Transverse colon (tissue), 4 donors: ENCODE results near the gene PHACTR3.

ENCODE experiments used
- CTCF ChIP-seq, 5 experiments: fragments of 200-600 bp in 3 of 5; fragments of 450-650 bp in 2 of 5; sonication (generic) in 3 of 5; IDR thresholded peaks; 1 replicate in 2 of 5; 2 replicates in 3 of 5; pipeline ENCODE4 v1.5.1; 2016 to 2017; ENCODE audit warnings: antibody characterized with exemption in 5 of 5, inconsistent platforms in 3 of 5, mild to moderate bottlenecking in 2 of 5, moderate library complexity in 1 of 5
- POLR2A ChIP-seq: fragments of 450-650 bp; IDR thresholded peaks from one replicate; pipeline ENCODE4 v1.6.1; 2016; ENCODE audit warnings: antibody characterized with exemption, mild to moderate bottlenecking, moderate library complexity
- POLR2AphosphoS5 ChIP-seq, 3 donors: sonication (generic); formaldehyde crosslinking; IDR thresholded peaks; one replicate each; pipeline ENCODE4 v1.6.1; 2016; ENCODE audit warnings: antibody characterized with exemption in 3 of 3

DNA sequence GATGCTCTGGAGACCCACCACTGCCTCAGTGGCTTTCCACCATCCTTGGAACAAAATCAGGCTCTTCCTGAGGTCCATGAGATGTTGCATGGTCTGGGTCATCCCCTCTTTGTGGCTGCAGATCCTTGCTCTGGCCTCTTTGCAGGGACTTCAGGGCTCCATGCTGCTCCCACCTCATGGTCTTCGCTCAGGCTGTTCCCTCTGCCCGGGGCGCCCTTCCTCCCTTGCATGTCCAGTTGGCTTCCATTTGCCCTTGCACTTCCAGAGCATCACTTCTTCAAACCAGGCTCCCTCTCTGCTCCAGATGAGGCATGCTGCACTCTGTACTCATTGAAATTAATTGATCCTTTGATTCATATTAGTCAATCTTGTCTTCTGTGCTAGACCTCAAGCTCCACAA is 4.4 kb upstream of the PHACTR3 start:
- TF ChIP-seq CTCF (IDR thresholded peaks at IDR 0.05) (no peak), POLR2A (no peak), POLR2AphosphoS5 (IDR thresholded peaks at IDR 0.05) (no peak)
